ENCODE measurements around the gene RAB3A. TPM values are rescaled to one million over a fixed set of nuclear protein-coding genes. Genes with fewer than 3 reads are reported as not detected.
A peak's percentile ranks its signal among the peaks of the same experiment; 100 is the strongest.

RAB3A gene
- total and polyA plus RNA-seq, 9 of the 15 experiments (the other 6 are each of a cell fraction or from before 2014, with no cell fraction given): 0.17 to 5.1 (median 0.90) TPM; not detected in 1

DNA sequence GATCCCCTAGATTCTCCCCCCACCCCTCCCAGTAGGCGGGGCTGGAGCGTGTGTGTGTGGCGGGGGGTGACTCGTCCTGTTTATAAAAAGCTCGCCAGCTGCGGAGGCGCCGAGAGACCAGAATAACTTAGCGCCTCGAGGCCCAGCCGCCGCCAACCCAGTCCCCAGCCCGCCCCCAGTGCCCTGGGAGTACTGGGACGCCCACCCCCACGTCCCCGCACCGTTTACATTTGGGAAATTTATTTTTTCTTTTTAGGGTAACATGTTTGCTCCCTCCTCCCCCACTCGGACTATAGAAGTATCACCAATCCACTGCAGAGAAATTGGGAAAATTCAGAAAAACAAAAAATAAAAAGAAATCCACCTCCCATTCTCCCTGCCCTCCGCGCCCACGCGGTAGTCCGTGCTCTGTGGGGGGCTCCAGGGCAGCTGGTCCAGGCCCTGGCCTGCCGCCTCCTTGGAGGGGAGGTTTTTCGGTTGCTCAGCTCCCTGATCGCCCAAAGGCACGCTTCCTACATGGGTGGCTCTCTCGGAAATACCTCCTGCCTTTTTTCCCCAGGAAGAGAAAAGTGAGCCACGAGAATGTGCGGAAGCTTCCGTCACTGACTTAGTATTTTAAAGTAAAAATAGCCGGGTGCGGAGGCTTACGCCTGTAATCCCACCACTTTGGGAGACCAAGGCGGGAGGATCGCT is 1.5 kb upstream of the RAB3A start (continued):
- TF ChIP-seq ZHX1 (conservative IDR thresholded peaks at IDR 0.05; ENCODE audit: low read length) (no peak), NCOA2 (IDR thresholded peaks at IDR 0.05; ENCODE audit: partially characterized antibody in 2 of 2) (no peak), HDAC3 (IDR thresholded peaks at IDR 0.05; ENCODE audit: borderline replicate concordance, partially characterized antibody) (no peak), ZC3H8 (IDR thresholded peaks at IDR 0.05) (no peak), PTRF (tag; IDR thresholded peaks at IDR 0.05) (no peak), ZFX (CRISPR knock-in tag; IDR thresholded peaks at IDR 0.05) (peak; percentile 53; the same call in 1 of the 2 replicates), ZBTB1 (CRISPR knock-in tag; IDR thresholded peaks at IDR 0.05; ENCODE audit: borderline replicate concordance, low read depth) (no peak), KAT7 (CRISPR knock-in tag; IDR thresholded peaks at IDR 0.05; ENCODE audit: borderline replicate concordance) (no peak), FOXP4 (CRISPR knock-in tag; IDR thresholded peaks at IDR 0.05; ENCODE audit: borderline replicate concordance) (no peak), MTA1 (IDR thresholded peaks at IDR 0.05; ENCODE audit: borderline replicate concordance) (no peak), DPF2 (IDR thresholded peaks at IDR 0.05) (no peak), E2F6 (IDR thresholded peaks at IDR 0.05; ENCODE audit: borderline replicate concordance in 1 of 2, extremely low read depth in 1 of 2, insufficient read depth in 1 of 2, insufficient read length in 1 of 2, low read depth in 1 of 2, low read length in 1 of 2, poor library complexity in 1 of 2, severe bottlenecking in 1 of 2) (peak in 1 of 2 experiments; percentile 57), ZNF766 (CRISPR knock-in tag; conservative IDR thresholded peaks at IDR 0.05) (no peak)
- TF ChIP-seq, protein P1, sequence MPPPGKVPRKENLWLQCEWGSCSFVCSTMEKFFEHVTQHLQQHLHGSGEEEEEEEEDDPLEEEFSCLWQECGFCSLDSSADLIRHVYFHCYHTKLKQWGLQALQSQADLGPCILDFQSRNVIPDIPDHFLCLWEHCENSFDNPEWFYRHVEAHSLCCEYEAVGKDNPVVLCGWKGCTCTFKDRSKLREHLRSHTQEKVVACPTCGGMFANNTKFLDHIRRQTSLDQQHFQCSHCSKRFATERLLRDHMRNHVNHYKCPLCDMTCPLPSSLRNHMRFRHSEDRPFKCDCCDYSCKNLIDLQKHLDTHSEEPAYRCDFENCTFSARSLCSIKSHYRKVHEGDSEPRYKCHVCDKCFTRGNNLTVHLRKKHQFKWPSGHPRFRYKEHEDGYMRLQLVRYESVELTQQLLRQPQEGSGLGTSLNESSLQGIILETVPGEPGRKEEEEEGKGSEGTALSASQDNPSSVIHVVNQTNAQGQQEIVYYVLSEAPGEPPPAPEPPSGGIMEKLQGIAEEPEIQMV (tag; conservative IDR thresholded peaks at IDR 0.05; ENCODE audit: low read depth): no peak
- TF ChIP-seq, protein P2, sequence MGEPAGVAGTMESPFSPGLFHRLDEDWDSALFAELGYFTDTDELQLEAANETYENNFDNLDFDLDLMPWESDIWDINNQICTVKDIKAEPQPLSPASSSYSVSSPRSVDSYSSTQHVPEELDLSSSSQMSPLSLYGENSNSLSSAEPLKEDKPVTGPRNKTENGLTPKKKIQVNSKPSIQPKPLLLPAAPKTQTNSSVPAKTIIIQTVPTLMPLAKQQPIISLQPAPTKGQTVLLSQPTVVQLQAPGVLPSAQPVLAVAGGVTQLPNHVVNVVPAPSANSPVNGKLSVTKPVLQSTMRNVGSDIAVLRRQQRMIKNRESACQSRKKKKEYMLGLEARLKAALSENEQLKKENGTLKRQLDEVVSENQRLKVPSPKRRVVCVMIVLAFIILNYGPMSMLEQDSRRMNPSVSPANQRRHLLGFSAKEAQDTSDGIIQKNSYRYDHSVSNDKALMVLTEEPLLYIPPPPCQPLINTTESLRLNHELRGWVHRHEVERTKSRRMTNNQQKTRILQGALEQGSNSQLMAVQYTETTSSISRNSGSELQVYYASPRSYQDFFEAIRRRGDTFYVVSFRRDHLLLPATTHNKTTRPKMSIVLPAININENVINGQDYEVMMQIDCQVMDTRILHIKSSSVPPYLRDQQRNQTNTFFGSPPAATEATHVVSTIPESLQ (CRISPR knock-in tag; IDR thresholded peaks at IDR 0.05): no peak
